ENCODE data around the gene RFWD3.
"Not testable (repeated sequence)": the region's sequence is repeated elsewhere in the genome, so short reads cannot be mapped to it uniquely, and the experiment has no call there.

RFWD3 gene

DNA sequence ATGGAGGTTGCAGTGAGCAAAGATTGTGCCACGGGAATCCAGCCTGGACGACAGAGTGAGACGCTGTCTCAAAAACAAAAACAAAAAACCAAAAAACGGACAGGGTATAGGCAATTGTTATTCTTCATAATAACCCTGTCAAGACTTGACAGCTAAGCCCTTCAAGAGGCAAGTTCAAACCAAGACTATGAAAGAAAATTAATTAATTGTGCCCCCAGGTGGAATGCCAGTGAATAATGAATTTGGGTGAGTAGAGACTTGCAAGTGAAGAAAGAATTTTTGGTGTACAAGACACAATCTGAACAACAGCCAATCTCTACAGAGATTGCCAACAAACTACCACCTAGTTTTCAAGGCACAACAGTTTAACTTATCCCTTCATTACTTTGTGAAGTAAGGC lies 6.3 kb downstream of the RFWD3 start:
- DNase-seq = no peak

DNA sequence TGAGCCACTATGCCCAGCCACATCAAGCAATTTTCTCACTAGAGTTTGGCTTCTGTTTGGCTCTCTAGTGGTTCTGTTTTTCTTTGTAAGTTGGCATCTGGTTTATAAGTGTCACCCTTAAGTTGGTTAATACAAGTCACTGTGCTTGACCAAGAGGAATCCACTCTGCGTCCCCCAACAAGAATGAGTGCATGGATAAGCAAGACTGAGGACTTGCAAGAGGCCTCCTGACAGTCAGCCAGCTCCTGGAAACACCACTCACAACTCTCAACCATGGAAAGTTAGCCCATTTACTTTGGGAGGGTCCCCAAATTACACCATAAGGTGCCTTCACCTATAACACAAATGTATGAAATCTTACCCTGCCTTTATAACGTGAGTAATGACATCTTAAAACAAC lies 7.6 kb downstream of the RFWD3 start:
- DNase-seq = no peak

DNA sequence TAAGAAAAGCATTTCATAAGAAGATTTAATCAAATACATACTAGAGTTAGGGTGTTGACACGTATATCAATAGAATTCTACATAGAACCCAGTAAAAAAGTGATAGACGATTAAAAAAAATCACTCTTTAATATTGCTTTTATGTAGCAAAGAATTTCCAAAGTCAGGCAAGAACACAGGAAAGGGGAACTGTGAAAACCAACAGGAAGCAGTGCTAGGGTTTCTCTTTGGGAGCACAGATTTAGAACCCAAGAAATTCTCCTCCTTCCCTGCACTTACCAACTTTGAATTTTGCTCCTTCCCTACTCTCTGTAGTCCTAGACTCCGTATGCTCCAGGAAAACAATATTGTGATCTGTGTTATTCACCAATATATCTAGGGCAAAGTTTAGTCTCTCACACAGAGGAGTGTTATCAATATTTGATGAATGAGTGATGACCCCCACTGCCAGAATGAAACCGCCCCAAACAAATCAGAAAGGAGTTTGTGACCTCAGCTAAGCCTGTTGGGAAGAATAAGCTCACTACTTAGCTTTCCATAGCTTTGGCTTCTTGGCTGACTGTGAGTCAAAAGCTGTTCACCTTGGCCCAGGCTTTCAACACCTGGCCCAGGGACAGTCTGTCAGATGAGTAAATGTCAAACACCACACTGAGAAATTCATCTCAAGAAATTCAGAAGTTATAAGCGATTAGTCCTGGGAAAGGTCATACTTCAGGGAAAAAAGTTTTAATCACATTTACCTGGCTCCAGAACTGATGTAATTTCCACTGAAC lies 8.6 kb downstream of the RFWD3 start:
- no peak for DNase-seq

DNA sequence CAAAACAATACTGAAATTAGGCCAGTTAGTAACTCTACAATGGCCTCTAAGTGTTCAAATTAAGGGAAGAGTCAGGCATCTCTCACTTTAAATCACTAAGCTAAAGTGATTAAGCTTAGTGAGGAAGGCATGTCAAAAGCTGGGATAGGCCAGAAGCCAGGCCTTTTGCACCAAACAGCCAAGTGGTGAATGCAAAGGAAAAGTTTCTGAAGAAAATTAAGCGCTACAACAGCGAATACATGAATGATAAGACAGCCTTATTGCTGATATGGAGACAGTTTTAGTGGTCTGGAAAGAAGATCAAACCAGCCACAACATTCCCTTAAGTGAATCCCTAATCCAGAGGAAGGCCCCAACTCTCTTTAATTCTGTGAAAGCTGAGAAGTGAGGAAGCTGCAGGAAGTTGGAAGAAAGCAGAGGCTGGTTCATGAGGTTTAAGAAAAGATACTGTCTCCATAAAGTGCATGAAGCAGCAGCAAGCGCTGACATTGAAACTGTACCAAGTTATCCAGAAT lies 12.1 kb downstream of the RFWD3 start:
- no peak for DNase-seq

DNA sequence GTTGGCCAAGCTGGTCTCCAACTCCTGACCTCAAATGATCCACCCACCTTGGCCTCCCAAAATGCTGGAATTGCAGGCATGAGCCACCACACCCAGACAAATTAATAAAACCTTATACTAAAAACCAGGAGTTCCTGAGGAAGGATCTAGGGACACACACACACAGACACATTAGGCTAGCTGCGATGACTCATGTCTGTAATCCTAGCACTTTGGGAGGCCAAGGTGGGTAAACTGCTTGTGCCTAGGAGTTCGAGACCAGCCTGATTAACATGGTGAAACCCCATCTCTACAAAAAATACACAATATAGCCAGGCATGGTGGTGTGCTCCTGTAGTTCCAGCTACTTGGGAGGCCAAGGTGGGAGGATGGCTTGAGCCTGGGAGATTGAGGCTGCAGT lies 13.8 kb downstream of the RFWD3 start:
- DNase-seq = not testable (repeated sequence)

DNA sequence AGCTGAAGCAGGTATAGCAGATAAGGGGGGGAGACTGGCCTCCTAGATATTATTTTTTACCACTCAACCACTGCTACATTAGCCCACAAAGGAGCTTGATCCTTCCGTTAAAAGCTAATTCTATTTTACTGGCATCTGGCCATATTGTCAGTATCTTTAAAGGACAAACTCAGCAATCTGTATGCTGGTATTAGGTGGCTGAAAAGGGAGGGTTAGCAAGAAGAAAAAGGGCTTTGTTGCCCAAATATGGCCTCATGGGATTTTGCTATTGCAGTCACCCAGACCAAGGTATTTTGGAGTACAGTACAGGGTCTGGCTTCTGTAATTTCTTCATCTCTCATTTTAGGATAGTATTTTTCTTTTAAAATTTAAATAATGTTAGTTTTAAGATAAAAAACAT lies 14.4 kb downstream of the RFWD3 start:
- no peak for DNase-seq

DNA sequence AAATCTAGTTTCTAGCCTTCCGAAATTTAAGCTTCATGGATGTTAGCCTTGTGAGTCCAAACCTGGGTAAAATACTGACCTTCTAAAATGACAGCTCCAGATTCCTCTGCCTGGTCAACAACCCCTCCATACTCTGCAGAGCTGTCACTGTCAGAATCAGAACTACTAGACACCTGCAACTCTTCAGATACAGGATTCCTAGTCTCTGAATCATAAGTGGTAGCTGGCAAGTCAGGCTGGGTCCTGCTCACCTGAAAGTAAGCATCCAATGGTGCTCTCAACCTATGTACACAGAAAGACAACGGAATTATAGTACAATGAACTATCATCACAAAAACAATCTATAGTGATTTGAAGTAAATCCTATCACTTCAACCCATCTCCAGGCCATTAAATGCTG lies 14.8 kb downstream of the RFWD3 start:
- DNase-seq = no peak

DNA sequence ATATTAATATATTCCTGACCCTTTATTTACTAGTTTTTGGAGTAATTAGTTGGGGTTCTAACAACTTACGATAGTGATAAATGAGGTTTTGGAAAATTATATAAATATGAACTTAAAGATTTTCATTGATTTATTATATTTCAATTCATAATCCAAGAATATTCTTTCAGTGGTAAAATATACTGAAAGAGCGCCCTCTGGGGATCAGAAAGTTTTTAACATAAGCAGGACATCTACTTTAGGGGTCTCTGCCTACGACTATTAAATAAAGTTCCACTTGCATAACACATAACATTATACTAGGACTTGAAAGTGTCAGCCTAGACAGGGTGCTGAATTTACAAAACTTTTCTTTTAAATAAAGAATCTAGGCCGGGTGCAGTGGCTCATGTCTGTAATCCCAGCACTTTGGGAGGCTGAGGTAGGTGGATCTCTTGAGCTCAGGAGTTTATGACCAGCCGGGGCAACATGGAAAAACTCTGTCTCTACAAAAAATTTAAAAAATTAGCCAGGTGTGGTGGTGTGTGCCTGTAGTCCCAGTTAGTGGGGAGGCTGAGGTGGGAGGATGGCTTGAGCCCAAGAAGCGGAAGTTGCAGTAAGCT lies 15.6 kb downstream of the RFWD3 start:
- no peak for DNase-seq

DNA sequence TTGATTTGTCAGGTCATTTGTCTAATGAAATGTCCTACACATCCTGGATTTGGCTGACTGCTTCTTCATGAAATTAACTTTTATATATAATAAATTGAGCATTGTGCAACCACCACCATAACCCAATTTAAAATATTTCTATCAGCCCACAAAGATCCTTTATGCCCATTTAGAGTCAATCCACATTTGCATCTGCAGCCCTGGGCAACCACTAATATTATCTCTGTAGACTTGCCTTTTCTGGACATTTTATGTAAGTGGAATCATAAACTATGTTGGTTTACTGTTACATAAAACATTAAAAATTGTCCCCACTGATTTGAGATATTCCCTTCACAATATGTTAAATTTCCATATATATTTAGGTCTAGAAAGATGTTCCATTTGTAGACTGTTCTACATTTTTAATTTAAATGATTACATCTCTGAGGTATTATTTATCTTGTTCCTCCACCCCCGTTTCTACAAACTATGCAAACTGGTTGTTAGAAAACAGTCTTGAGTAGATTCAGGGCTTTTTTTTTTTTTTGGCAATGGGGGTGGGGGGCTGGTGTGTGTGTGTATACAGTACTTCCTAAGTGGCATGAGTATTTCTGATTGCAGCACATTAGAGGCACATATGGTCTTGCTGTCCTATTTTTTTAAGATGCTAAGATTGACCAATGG lies 16.7 kb downstream of the RFWD3 start:
- DNase-seq = no peak

DNA sequence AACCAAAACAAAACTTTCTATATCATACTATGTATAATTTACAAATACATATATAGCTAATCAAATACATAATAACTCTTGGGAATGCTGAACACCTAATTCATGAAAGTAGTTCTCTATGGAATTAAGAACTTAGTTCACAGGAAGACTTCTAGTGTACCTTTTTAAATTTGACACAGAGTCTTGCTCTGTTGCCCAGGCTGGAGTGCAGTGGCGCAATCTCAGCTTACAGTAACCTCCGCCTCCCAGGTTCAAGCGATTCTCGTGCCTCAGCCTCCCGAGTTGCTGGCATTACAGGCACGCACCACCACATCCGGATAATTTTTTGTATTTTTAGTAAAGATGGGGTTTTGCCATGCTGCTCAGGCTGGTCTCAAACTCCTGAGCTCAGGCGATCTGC lies 24.7 kb downstream of the RFWD3 start:
- DNase-seq = no peak

DNA sequence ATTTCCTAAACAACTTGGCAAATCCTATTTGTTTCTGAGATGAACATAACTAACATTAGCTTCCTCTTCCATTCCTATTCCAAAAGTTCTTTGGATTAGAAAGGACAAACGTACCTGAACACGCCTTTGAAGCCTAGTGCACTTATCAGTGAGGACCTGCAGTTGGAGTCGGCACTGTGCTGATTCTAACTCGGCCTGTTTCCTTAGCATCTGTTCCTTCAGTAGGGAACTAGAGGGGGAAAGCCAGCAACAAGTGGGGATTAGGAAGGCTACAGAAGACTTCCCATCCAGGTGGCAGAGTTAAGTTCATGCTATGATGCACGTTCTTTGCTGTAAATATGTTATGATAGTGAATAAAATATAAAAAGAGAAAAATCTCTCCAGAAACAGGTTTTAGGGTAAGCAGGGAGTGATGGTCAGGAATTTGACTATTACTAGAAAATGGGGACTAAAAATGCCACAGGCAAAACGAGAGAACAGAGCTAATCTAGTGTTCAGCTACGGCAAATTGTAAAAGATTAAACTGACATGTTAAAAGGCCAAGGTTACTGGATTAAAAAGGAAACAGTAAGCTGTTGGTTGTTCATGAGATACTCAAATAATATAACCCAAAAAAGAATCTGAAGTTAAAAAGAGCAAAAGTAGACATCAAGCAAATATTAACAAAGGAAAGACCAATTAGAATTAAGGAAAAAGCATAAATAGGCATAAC lies 28.8 kb downstream of the RFWD3 start:
- DNase-seq = no peak

DNA sequence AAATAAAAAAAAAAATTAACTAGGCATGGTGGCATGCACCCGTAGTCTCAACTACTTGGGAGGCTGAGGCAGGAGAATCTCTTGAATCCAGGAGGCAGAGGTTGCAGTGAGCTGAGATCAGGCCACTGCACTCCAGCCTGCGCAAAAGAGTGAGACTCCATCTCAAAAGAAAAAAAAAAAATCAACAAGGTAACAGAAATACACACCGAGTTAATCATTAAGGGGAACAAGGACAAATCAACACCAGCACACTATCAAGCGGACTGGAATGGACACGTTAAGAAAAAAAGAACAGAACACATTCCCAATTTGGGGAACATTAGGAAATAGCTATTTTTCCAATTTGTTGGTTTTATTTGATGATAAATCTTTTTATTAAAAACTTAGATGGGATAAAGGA lies 31.4 kb downstream of the RFWD3 start:
- DNase-seq = no peak

DNA sequence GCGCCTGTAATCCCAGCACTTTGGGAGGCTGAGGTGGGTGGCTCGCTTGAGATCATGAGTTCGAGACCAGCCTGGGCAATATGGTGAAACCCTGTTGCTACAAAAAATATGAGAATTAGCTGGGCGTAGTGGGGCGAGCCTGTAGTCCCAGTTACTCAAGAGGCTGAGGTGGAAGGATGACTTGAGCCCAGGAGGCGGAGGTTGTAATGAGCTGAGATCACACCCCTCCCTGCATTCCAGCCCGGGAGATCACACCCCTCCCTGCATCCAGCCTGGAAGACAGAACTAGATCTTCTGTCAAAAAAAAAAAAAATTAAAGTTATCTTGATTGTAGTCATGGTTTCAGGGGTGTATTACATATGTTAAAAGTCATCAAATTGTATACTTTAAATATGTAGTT lies 33.0 kb downstream of the RFWD3 start:
- no peak for DNase-seq

DNA sequence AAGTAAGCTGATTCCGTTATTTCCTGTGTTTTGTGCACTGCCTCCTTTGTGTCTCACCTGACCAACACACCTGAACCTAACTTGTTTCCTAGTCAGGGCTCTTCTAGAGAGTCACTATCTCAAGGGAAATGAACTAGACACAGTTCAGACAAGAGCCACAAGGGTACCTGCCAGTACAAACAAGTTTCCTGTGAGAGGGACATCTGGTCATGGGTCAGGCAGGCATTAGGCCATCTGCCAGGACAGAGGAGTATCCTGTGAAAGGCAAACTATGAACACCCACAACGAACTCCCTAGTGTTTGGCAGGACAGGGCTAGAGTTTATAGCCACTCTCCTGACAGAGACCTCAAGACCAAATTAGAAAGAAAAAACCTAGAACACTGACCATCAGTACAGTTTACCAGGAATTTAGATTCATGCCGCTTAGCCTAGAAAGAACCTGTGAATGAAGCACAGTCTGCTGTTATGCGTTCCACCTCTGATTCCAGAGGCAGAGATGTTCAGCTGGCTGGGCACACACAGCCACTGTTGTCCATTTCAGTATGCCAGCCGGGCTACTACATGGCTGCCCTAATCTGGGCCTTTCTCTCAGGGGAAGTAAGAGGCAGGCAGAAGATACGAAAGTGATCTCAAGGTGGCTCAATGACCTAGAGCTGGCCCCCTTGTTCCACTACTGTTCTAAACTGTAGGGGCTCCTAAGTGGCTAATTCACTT lies 39.0 kb downstream of the RFWD3 start:
- no peak for DNase-seq

DNA sequence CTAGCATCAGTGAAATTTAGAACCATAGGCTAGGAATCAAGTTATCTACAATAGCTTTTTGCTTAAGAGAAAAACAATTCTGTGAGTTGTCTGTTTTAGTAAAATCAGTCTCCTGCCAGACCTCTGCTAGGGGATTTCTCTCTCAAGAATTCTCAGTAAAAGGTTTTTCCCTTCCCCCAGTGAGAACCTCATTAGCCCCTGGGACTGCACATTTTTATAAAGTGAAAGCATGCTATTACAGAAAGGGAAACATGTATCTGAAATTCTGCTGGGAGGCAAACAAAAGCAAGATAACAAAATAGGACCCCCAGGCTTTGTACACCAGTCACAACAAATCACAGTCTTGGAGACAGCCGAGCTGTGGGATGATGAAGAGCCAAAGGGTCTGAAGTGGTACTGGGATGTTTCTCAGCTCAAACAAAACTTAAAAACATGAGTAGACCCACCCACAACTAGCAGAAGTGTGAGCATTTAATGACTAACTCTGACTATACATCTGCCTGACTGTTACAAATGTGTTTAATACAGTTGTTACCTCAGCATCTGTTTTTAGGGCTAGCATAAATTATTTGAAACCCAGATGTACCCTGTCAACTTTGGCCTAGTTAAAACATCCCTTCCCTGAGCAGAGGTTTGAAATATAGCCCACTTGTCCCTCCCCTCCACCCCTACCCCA lies 39.8 kb downstream of the RFWD3 start:
- DNase-seq = no peak

DNA sequence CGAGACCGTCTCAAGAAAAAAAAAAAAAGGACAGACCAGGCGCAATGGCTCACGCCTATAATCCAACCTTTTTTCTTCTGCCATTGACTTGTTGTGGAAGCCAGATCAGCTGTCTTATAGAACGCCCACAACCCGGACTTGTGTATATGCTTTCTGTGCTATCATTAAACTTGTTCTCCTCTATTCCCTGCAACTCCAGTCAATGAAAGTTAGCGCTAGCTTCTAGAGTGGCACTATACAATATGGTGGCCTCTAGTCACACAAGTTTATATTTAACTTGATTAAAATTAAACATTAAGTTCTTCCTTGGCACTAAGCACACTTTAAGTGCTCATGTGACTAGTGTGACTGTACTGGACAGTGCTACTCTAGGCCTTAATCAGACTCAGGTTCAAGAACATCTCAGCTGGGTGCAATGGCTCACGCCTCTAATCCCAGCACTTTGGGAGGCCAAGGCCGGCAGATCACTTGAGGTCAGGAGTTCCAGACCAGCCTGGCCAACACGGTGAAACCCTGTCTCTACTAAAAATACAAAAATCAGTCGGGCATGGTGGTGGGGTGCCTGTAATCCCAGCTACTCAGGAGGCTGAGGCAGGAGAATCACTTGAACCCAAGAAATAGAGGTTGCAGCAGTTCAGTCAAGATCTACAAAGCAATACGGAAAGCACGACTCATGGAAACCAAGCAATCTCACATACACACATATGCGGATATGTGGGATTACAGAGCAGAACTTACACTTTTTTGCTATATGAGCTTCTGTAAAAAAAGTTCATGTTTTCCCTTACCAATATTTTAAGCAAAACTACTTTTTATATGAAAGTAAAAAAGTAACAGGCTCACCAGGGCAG lies 41.0 kb downstream of the RFWD3 start:
- DNase-seq = peak; percentile 19

DNA sequence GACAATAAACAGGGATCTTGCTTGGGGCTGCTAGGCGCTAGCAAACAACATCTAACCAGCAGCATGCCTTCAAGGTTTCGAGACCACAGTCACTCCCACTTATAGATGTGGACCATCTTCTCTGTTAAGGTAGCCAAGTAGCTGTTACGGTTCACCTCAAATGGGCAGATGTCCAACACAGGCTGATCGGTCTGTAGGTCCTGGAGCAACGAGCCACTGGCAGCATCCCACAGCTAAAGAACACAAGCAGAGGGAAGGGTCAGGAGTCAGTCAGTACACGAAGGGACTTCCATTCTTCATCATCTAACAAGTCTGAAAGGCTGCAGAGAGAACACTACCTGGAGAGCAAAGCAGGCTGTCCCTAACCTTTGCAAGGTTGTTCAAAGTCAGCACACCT lies 42.8 kb downstream of the RFWD3 start:
- DNase-seq = no peak

DNA sequence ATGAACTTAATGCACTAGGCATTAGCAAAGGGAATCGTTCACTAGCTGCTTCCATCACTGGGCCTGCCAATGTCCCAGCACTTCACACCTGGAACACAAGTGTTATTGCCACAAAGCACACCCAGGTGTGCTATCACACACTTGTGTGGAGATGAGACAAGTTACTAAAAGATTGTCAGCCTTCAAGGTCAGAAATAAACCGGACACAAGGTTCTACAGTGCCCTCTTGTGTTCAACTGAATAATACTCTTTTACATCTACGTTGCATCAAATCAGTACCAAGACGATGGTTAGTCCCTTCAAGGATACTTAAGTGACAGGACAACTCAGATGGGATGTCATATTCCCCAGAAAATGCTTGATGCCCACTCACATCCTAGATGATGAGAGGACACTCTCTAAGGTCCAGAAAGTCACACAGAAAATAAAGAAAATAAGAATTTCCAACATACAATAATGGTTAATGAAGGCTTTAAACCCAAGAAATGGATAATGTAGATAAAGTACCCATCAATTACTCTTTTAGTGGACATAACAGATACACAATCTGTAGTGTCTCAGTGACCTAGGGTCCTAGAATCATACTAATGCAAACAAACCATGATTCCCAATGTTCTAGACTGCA lies 43.4 kb downstream of the RFWD3 start:
- DNase-seq = no peak

DNA sequence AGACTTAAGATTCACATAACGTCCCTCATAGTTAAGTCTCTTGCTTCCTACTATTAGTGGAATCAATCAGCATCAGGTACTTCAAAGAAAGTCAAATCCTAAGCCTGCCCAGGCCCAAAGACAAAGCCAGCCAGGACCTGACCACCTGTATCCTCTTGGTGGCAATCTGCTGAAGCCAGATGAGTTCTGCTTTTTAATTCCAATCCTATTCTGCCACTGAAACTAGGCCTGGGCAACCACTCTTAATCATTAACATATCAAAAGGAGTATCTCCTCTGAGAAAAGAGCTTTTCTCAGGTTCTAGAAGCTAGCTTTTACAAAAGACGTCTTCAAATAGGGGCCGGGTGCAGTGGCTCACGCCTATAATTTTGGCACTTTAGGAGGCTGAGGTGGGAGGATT lies 44.7 kb downstream of the RFWD3 start:
- DNase-seq = no peak

DNA sequence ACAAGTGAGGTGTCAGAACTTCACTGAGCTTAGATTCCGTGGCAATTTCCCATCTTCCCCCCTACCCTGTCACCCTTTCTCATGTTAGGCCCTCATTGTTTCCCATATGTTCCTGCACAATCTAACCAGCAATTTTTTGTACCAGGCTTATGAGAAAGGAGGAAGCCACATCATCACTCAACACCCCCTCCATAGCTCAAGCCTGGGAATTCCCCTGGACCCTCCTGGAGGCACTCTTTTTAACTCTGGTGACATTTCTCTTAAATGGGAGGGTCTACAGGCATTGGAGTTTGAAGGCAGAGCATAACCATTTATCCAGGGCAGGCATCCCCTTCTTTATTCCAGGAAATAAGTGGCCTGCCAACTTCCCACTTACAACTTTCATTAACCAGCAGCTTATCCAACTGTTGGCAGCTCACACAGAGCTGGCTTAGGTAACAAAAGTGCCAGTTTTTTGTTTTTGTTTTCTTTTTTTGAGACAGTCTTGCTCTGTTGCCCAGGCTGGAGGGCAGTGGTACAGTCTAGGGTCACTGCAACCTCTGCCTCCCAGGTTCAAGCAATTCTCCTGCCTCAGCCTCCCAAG lies 49.4 kb downstream of the RFWD3 start:
- DNase-seq = no peak
